Cardiac ventricle fibroblast (primary cell): Measurements from ENCODE around the gene LYL1. TPM values are rescaled to one million over a fixed set of nuclear protein-coding genes. Genes with fewer than 3 reads are reported as not detected.

ENCODE experiments used
- total RNA-seq: library from RNA; depleted of rRNA; stranded (reverse); fragments of >200 nt; gene quantifications from 2 replicates; pipeline ENCODE4 v1.2.3, GENCODE V29; 2015

LYL1 gene
- 0.29 and 0.44 TPM in 2 replicates for total RNA-seq

DNA sequence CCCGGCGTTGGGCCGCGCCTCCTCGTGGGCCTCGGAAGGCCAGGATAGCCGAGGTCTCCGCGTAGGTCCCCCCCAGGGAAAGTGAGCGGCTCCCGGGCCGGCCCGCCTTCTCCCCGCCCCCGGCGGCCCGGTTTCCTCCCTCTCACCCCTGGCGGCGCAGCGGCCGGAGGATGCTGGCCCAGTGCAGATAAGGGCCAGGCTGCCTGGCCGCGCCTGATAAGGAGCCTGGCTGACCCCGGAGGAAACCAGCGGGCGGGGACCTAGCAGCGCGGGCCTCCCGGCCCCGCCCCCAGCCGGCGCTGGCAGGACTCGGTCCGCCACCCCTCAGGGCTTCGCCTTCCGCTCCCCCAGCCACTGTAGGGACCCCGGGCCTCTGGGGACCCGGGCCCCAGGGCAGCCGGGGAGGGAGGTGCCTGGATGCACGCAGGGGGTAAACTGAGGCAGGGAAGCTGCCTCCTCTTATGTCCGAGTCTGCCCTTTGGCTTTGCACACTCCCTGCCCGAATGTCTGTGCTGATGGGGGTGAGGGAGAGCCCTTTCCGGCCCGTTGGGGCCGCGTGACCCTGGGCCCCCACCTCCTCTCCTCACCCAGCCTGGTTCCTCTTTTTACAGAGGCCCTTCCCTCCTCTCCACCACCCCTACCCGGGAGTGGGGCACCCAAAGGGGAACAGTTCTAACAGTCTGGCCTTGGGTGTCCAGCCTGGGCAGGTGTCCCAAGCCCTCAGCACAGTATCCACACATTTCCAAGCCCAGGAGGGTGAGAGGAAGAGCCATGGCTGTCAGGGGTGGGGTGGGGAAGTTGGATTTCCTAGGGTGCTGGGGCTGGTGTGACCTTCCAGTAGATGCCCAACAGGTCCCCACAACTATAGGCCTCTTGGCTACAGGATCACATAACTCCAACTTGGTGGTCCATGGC lies at the start of gene LYL1:
TSS of gene LYL1 (minus strand) at position 193 of the 915 bp plus-strand sequence. CDS start 1,687 bp downstream, outside the sequence.

DNA sequence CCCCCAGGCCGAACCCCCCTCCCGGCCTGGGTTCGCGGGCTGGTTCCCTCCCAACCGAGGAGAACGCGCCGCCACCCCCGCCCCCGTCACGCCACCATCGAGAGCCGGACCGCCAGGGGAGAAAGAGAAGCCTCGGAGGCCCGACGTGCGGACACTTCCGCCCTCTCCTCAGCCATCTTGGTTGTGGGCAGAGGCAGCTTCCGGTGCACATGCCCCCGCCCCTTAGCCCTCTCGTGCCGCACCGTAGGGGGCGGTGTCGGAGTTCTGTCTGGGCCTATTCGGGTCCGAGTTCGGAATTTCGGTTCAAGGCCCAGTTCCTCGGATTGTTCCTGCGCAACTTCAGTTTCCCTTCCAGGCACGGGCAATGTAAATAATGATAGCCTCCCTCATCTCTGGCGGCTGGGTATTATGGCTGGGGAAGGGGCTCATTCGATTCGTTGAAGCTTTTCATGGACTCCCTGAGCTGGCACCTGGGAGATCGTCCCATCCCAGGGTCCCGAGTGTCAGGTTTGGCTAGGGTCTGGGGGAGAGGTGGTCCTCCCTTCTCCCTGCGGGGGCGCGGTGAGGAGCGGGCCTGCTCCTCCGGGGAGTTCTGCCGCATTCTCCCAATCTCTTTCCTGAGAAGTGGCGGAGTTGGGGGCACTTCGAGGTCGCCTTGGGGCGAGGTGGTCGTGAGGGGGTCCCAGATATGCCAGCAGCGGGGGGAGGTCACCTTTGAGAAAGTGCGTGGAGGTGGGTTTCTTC lies 47.7 kb upstream of the LYL1 start, which contains the start of the genes IER2 and STX10:
TSS of gene IER2 (plus strand) at position 225 of the 744 bp plus-strand sequence. CDS start 2,776 bp downstream, outside the sequence.
TSS of gene STX10 (minus strand) at position 189 of the 744 bp plus-strand sequence. CDS start 202 bp downstream, outside the sequence.

DNA sequence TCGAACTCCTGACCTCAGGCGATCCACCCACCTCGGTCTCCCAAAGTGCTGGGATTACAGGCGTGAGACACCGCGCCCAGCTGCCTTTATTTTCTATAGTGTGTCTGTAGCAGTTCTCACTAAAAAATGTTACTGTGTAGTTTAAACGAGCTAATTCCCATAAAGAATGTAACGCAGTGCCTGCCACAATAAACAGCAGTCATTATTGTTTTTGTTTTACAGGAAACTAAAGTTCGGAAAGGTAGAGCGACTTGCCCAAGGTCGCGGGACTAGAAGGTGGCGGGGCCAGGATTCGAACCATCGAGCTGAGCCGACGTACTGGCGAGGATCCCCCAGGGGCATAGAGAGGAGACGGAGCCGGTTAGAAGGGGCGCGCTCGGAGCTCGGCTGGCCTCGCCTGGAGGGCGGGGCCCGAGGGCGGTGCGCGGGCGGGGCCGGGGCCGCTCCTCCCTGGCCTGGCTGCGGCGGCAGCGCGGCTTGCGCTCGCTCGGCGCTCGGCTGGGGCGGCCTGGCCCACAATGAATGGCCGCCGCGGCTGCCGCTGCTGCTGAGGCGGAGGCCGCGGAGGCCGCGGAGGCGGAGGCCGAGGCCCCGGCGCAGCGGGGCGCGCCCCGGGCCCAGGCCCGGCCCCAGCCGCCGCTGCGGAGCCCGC lies 15.2 kb upstream of the LYL1 start, which contains the start of gene NACC1:
TSS of gene NACC1 (plus strand) at position 493 of the 652 bp plus-strand sequence. CDS start 16,944 bp downstream, outside the sequence.

DNA sequence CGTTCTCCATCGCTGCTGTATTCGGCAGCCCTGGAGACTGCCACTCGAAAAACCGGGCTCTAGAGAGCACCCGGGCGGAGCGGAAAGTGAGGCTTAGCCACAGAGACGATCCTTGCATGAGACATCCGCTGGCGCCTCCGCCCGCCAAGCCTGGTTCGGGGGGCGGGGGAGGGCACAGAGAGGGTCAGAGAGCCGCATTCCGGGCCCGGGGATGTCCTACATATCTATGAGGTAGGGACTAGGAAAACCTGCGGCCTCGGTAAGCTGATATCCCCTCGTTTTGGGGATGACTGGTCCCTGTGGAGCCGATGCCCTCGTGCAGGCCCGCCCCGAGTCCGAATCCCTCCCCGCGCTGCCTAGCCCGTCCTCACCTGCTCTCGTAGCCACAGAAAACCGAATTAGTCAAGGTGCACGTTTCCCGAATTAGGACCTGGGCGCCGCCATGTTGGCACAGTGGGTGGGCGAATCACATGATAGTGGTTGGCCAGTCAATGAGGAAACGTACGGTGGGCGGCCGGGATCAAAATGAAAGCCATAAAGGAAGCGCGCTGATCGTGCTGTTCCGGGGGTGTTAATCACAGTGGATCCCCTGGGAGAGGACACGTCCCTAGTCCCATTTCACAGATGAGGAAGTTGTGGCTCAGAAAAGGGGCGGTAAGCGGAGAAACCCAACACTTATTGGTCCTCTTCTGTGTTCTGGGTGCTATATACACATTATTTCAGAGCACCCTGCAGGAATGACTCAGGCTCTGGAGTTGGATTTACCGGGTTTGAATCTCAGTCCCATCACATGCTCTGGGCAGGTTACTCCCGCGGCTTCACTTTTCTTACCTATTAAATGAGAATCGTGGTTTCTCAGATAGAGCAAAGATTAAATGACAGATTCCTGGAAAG lies 13.9 kb upstream of the LYL1 start, which contains the start of gene TRMT1:
TSS of gene TRMT1 (minus strand) at position 459 of the 894 bp plus-strand sequence. CDS start at position 118, 341 bp downstream.

Other genes starting within 250 kb of the LYL1 start
- gene DNASE2, start 221.4 kb downstream of the LYL1 start, total RNA-seq: 30.2 and 36.6 TPM in 2 replicates
- gene KLF1, start 215.7 kb downstream of the LYL1 start, total RNA-seq: not detected in 2 replicates
- gene GCDH, start 211.7 kb downstream of the LYL1 start, total RNA-seq: 28.0 and 29.7 TPM in 2 replicates
- not detected in 2 replicates for gene SYCE2, start 183.6 kb downstream of the LYL1 start, total RNA-seq
- 48.9 and 49.0 TPM in 2 replicates for gene FARSA, start 169.1 kb downstream of the LYL1 start, total RNA-seq
- gene CALR, start 164.2 kb downstream of the LYL1 start, total RNA-seq: 877 and 947 TPM in 2 replicates
- gene RAD23A, start 157.0 kb downstream of the LYL1 start, total RNA-seq: 50.0 and 60.2 TPM in 2 replicates
- 36.5 and 43.0 TPM in 2 replicates for gene GADD45GIP1, start 145.6 kb downstream of the LYL1 start, total RNA-seq
- gene DAND5, start 133.3 kb downstream of the LYL1 start, total RNA-seq: not detected in 2 replicates
- gene NFIX, start 107.4 kb downstream of the LYL1 start, total RNA-seq: 122 and 124 TPM in 2 replicates
- gene TRMT1, start 13.9 kb upstream of the LYL1 start, total RNA-seq: 20.6 and 31.8 TPM in 2 replicates
- 38.7 and 39.3 TPM in 2 replicates for gene NACC1, start 15.4 kb upstream of the LYL1 start, total RNA-seq
- gene STX10, start 47.5 kb upstream of the LYL1 start, total RNA-seq: 38.6 and 41.6 TPM in 2 replicates
- gene IER2, start 47.6 kb upstream of the LYL1 start, total RNA-seq: 54.7 and 70.7 TPM in 2 replicates